SU-DHL-6 (cell line): ENCODE results near the gene MRFAP1L1.

ENCODE experiments used
- H2AFZ ChIP-seq: fragments of 200-600 bp; sonication (generic); 2 replicates; pipeline ENCODE4 v1.6.1; 2014; ENCODE audit warnings: low read depth, mild to moderate bottlenecking, moderate library complexity, mixed read lengths, antibody characterized with exemption, low read length; ENCODE audit not compliant: severe bottlenecking
- H3F3A ChIP-seq: fragments of 200-600 bp; shearing (Covaris generic); 2 replicates; pipeline ENCODE4 v1.6.0; 2016; ENCODE audit warnings: antibody characterized with exemption, mild to moderate bottlenecking; ENCODE audit not compliant: insufficient read depth
- H3K27ac ChIP-seq: fragments of 200-600 bp; sonication (generic); 2 replicates; pipeline ENCODE4 v1.5.1; 2016; ENCODE audit warnings: low read depth, mild to moderate bottlenecking, low read length, moderate library complexity, mixed read lengths
- H3K27me3 ChIP-seq: fragments of 200-600 bp; sonication (generic), shearing (Covaris generic); 2 replicates; pipeline ENCODE4 v1.6.0; 2014; ENCODE audit warnings: mild to moderate bottlenecking, low read length
- H3K36me3 ChIP-seq: fragments of 200-600 bp; sonication (generic); 2 replicates; pipeline ENCODE4 v1.6.1; 2014; ENCODE audit warnings: mild to moderate bottlenecking, low read length, mixed read lengths
- H3K4me2 ChIP-seq: fragments of 300-600, 200-600 bp; shearing (Covaris generic), sonication (generic); 2 replicates; pipeline ENCODE4 v1.6.0; 2014; ENCODE audit warnings: low read length, low read depth, mild to moderate bottlenecking; ENCODE audit not compliant: poor library complexity, severe bottlenecking
- H3K4me3 ChIP-seq: fragments of 200-600 bp; sonication (generic); 2 replicates; pipeline ENCODE4 v1.5.1; 2014; ENCODE audit warnings: antibody characterized with exemption, low read length, mild to moderate bottlenecking, mixed read lengths; ENCODE audit not compliant: insufficient read depth, poor library complexity, severe bottlenecking
- H3K79me2 ChIP-seq: fragments of 200-600 bp; sonication (generic); 2 replicates; pipeline ENCODE4 v1.6.1; 2014; ENCODE audit warnings: mild to moderate bottlenecking, low read length, moderate library complexity; ENCODE audit not compliant: insufficient read depth
- H3K9ac ChIP-seq: fragments of 200-600 bp; sonication (generic); 2 replicates; pipeline ENCODE4 v1.7.0; 2014; ENCODE audit warnings: mild to moderate bottlenecking, low read length
- H3K9me2 ChIP-seq: fragments of 200-600 bp; sonication (generic); replicated peaks from 2 replicates; pipeline ENCODE4 v1.6.1; 2014; ENCODE audit warnings: low read length; ENCODE audit not compliant: insufficient read depth
- H3K9me3 ChIP-seq: fragments of 200-600 bp; sonication (generic); 2 replicates; pipeline ENCODE4 v1.6.1; 2014; ENCODE audit warnings: low read length, mixed read lengths; ENCODE audit not compliant: insufficient read depth
- H4K20me1 ChIP-seq: fragments of 200-600 bp; sonication (generic); 2 replicates; pipeline ENCODE4 v1.6.1; 2014; ENCODE audit warnings: low read depth, mild to moderate bottlenecking, antibody characterized with exemption, low read length, moderate library complexity, mixed read lengths
- EZH2phosphoT487 ChIP-seq: fragments of 200-600 bp; sonication (generic), shearing (Covaris generic); conservative IDR thresholded peaks from 2 replicates; pipeline ENCODE4 v1.6.1; 2018; ENCODE audit warnings: mild to moderate bottlenecking, antibody characterized with exemption, low read length, moderate library complexity, mixed read lengths
- TF ChIP-seq, protein P1 (sequence below): fragments of 200-600 bp; sonication (generic); IDR thresholded peaks from one replicate; pipeline ENCODE4 v1.5.1; 2017; ENCODE audit warnings: antibody characterized with exemption, mild to moderate bottlenecking, low read length, moderate library complexity; ENCODE audit not compliant: insufficient read depth, poor library complexity, severe bottlenecking

Gene MRFAP1L1

GRCh38 chr4:6702761-6703160 is 6.9 kb downstream of the MRFAP1L1 start:
- no peak overlapping the region for H2AFZ ChIP-seq
- H4K20me1 ChIP-seq, result no peaks in the 10 kb centered on the region
- H3K4me2 ChIP-seq, result no peak overlapping the region
- H3K27me3 ChIP-seq, result no peaks in the 10 kb centered on the region
- H3K4me3 ChIP-seq, result no peak overlapping the region
- peaks cover 3% of the 10 kb centered on the region; the same call in 1 of the 2 replicates for H3K79me2 ChIP-seq
- no peaks in the 10 kb centered on the region for H3K9me2 ChIP-seq
- H3F3A ChIP-seq, result no peaks in the 10 kb centered on the region
- no peaks in the 10 kb centered on the region for H3K36me3 ChIP-seq
- H3K9ac ChIP-seq, result no peak overlapping the region
- no peaks in the 10 kb centered on the region for H3K9me3 ChIP-seq
- TF ChIP-seq EZH2phosphoT487, result no peak
- TF ChIP-seq, protein P1, sequence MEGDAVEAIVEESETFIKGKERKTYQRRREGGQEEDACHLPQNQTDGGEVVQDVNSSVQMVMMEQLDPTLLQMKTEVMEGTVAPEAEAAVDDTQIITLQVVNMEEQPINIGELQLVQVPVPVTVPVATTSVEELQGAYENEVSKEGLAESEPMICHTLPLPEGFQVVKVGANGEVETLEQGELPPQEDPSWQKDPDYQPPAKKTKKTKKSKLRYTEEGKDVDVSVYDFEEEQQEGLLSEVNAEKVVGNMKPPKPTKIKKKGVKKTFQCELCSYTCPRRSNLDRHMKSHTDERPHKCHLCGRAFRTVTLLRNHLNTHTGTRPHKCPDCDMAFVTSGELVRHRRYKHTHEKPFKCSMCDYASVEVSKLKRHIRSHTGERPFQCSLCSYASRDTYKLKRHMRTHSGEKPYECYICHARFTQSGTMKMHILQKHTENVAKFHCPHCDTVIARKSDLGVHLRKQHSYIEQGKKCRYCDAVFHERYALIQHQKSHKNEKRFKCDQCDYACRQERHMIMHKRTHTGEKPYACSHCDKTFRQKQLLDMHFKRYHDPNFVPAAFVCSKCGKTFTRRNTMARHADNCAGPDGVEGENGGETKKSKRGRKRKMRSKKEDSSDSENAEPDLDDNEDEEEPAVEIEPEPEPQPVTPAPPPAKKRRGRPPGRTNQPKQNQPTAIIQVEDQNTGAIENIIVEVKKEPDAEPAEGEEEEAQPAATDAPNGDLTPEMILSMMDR, result no peak
- no peak overlapping the region for H3K27ac ChIP-seq

DNA sequence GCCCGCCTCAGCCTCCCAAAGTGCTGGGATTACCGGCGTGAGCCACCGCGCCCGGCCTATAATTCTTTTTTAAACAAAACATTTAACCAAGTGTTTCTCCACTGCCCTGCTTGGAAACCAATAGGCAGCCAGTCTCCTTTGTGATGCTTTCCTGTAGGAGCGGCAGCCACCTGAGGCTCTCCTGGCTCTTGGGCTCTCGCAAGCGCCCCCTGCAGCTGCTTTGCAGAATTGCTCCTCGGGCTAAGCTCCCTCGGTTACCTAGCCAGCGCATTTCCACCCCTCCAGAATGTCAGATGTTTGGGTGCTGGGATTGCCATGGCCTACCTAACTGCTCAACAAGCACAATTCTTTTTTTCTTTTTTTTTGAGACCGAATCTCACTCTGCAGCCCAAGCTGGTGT is 8.3 kb downstream of the MRFAP1L1 start:
- no peak overlapping the region for H3K4me3 ChIP-seq
- H3F3A ChIP-seq, result no peaks in the 10 kb centered on the region
- H3K9me2 ChIP-seq, result no peaks in the 10 kb centered on the region
- H3K9me3 ChIP-seq, result no peaks in the 10 kb centered on the region
- H2AFZ ChIP-seq, result no peak overlapping the region
- H4K20me1 ChIP-seq, result no peaks in the 10 kb centered on the region
- no peak overlapping the region for H3K4me2 ChIP-seq
- no peak for TF ChIP-seq EZH2phosphoT487
- no peaks in the 10 kb centered on the region for H3K36me3 ChIP-seq
- H3K79me2 ChIP-seq, result no peaks in the 10 kb centered on the region
- no peak overlapping the region for H3K27ac ChIP-seq
- H3K27me3 ChIP-seq, result no peaks in the 10 kb centered on the region
- no peak overlapping the region for H3K9ac ChIP-seq

DNA sequence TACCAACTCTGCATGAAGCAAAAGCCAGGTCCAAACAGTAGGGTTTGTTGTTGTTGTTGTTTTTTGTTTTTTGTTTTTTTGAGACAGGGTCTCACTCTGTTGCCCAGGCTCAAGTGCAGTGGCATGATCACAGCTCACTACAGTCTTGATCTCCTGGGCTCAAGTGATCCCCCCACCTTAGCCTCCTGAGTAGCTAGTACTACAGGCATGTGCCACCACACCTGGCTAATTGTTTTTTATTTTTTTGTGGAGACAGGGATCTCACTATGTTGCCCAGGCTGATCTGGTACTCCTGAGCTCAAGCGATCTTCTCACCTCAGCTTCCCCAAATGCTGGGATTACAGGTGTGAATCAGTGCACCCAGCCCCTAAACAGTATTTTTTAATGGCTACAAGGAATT is 9.8 kb downstream of the MRFAP1L1 start:
- no peaks in the 10 kb centered on the region for H3K79me2 ChIP-seq
- H3K36me3 ChIP-seq, result no peaks in the 10 kb centered on the region
- H3F3A ChIP-seq, result no peaks in the 10 kb centered on the region
- no peaks in the 10 kb centered on the region for H3K27me3 ChIP-seq
- H2AFZ ChIP-seq, result no peak overlapping the region
- no peak overlapping the region for H3K27ac ChIP-seq
- H4K20me1 ChIP-seq, result no peaks in the 10 kb centered on the region
- TF ChIP-seq, protein P1, result no peak
- TF ChIP-seq EZH2phosphoT487, result no peak
- H3K4me3 ChIP-seq, result no peak overlapping the region
- H3K9me3 ChIP-seq, result no peaks in the 10 kb centered on the region
- H3K9ac ChIP-seq, result no peak overlapping the region
- H3K9me2 ChIP-seq, result no peaks in the 10 kb centered on the region
- H3K4me2 ChIP-seq, result no peak overlapping the region

- H3K9ac ChIP-seq, result no peak overlapping the region
- no peak overlapping the region for H2AFZ ChIP-seq
- no peak for TF ChIP-seq EZH2phosphoT487
- TF ChIP-seq, protein P1, result no peak
- H3K9me2 ChIP-seq, result no peaks in the 10 kb centered on the region
- no peak overlapping the region for H3K4me3 ChIP-seq
- no peaks in the 10 kb centered on the region for H3F3A ChIP-seq
- H3K27me3 ChIP-seq, result no peaks in the 10 kb centered on the region
- H3K4me2 ChIP-seq, result no peak overlapping the region
- H3K36me3 ChIP-seq, result no peaks in the 10 kb centered on the region
- no peaks in the 10 kb centered on the region for H3K79me2 ChIP-seq
- H4K20me1 ChIP-seq, result no peaks in the 10 kb centered on the region
- H3K9me3 ChIP-seq, result no peaks in the 10 kb centered on the region
- no peak overlapping the region for H3K27ac ChIP-seq
Measured at GRCh38 chr4:6699388-6699787, 10.3 kb downstream of the MRFAP1L1 start.
